Activated CD8-positive, alpha-beta memory T cell treated with anti-CD3 and anti-CD28 coated beads, Interleukin-2, amount 50 U/mL, for 24 hours (primary cell): Measurements from ENCODE around the gene CDHR3.
"Not testable (repeated sequence)": the region's sequence is repeated elsewhere in the genome, so short reads cannot be mapped to it uniquely, and the experiment has no call there.

Experiments used
- DNase-seq: peaks from one replicate; pipeline ENCODE4 v3.0.0-alpha.2; 2020; ENCODE audit errors: extremely low read depth

The CDHR3 gene

GRCh38 chr7:105996860-105997737, 34.0 kb downstream of the CDHR3 start:
- DNase-seq = no peak

- DNase-seq = no peak
Measured at GRCh38 chr7:105999256-105999655, 36.2 kb downstream of the CDHR3 start.

- no peak for DNase-seq
Measured at GRCh38 chr7:106001196-106001595, 38.1 kb downstream of the CDHR3 start.

GRCh38 chr7:106001886-106002285, 38.8 kb downstream of the CDHR3 start:
- no peak for DNase-seq

GRCh38 chr7:106003525-106004064, 40.5 kb downstream of the CDHR3 start:
- no peak for DNase-seq

GRCh38 chr7:106006906-106007305, 43.8 kb downstream of the CDHR3 start:
- DNase-seq = no peak

GRCh38 chr7:106007796-106008195, 44.7 kb downstream of the CDHR3 start:
- not testable (repeated sequence) for DNase-seq

GRCh38 chr7:106009503-106010226, 46.6 kb downstream of the CDHR3 start:
- DNase-seq = peak; percentile 48

- DNase-seq = no peak
Measured at GRCh38 chr7:106010331-106010730, 47.3 kb downstream of the CDHR3 start.

- no peak for DNase-seq
Measured at GRCh38 chr7:106010866-106011265, 47.8 kb downstream of the CDHR3 start.

GRCh38 chr7:106012184-106012583, 49.1 kb downstream of the CDHR3 start:
- DNase-seq = no peak

- no peak for DNase-seq
Measured at GRCh38 chr7:106012935-106013439, 49.9 kb downstream of the CDHR3 start.

GRCh38 chr7:106015381-106016218, 52.5 kb downstream of the CDHR3 start:
- no peak for DNase-seq

GRCh38 chr7:106016331-106016730, 53.3 kb downstream of the CDHR3 start:
- DNase-seq = no peak

GRCh38 chr7:106017657-106018056, 54.6 kb downstream of the CDHR3 start:
- DNase-seq = no peak

GRCh38 chr7:106018566-106019469, 55.8 kb downstream of the CDHR3 start:
- no peak for DNase-seq

- DNase-seq = no peak
Measured at GRCh38 chr7:106019470-106019820, 56.4 kb downstream of the CDHR3 start.

GRCh38 chr7:106021151-106022067, 58.3 kb downstream of the CDHR3 start:
- DNase-seq = no peak

- peak; percentile 30 for DNase-seq
Measured at GRCh38 chr7:106022193-106022821, 59.2 kb downstream of the CDHR3 start.
